K562 (cell line): Measurements from ENCODE around the gene PEX3. TPM values are rescaled to one million over a fixed set of nuclear protein-coding genes. Genes with fewer than 3 reads are reported as not detected.

Experiments
- ATAC-seq: fragments of 200-7000 bp; cut with Tn5 transposase; 3 replicates; pipeline ENCODE4 v1.9.1; 2020; ENCODE audit warnings: moderate library complexity
- BruUV-seq: library from RNA; stranded (reverse); fragments of 400-500 nt; replicated peaks from 2 replicates; lab custom pipeline; 2021; lab: Mats Ljungman, UMichigan
- CTCF ChIA-PET: fragments of 300-600 bp; formaldehyde crosslinking; extraction: SDS; loops from one replicate; lab custom pipeline; 2021; ENCODE audit warnings: low intra/inter-chr PET ratio; lab: Yijun Ruan, JAX
- POLR2A ChIA-PET: fragments of 300-600, 350-650 bp; sonication (Branson Sonifier 250); formaldehyde crosslinking; extraction: SDS; loops from one replicate; lab custom pipeline; 2021; ENCODE audit warnings: antibody characterized with exemption, inconsistent platforms; lab: Yijun Ruan, JAX
- DNase-seq, 4 experiments: peaks; one replicate each; pipeline versions ENCODE4 v3.0.0 to v3.0.0-alpha.2; 2011 to 2018; ENCODE audit warnings: low spot score in 3 of 4, mixed read lengths in 3 of 4; ENCODE audit errors: extremely low read depth in 1 of 4
- FAIRE-seq: peaks from 2 replicates; lab custom pipeline; 2011; peaks lifted over from hg19 to GRCh38; lab: Jason Lieb, UNC
- H2AFZ ChIP-seq: 2 replicates; pipeline ENCODE4 v1.6.0; 2011; ENCODE audit warnings: low read depth, low read length, control low read depth, inconsistent platforms
- H3K27ac ChIP-seq: fragments of 200-600 bp; 3 replicates; pipeline ENCODE4 v1.8.0; 2011; ENCODE audit warnings: low read depth, mild to moderate bottlenecking, control low read depth, inconsistent platforms, low read length, moderate library complexity, mixed read lengths; ENCODE audit errors: extremely low read depth
- H3K27me3 ChIP-seq, 2 experiments: fragments of 300-600 bp in 1 of 2; 2 replicates in 1 of 2; 3 replicates in 1 of 2; pipeline versions ENCODE4 v1.6.0 to v1.8.0; 2011; ENCODE audit warnings: inconsistent platforms in 2 of 2, low read length in 2 of 2, mild to moderate bottlenecking in 1 of 2, mixed read lengths in 1 of 2, moderate library complexity in 1 of 2; ENCODE audit not compliant: control insufficient read depth in 2 of 2, insufficient read depth in 2 of 2
- H3K36me3 ChIP-seq: fragments of 300-600 bp; 3 replicates; pipeline ENCODE4 v1.8.0; 2011; ENCODE audit warnings: mild to moderate bottlenecking, low read length, inconsistent platforms; ENCODE audit not compliant: control insufficient read depth, insufficient read depth
- H3K4me1 ChIP-seq, 2 experiments: fragments of 200-600 bp in 1 of 2; replicated peaks in 1 of 2; 2 replicates in 1 of 2; 3 replicates in 1 of 2; pipeline versions ENCODE4 v1.5.1 to v1.8.0; 2011; ENCODE audit warnings: inconsistent platforms in 2 of 2, low read length in 2 of 2, mild to moderate bottlenecking in 1 of 2, mixed read lengths in 1 of 2, moderate library complexity in 1 of 2; ENCODE audit not compliant: control insufficient read depth in 2 of 2, insufficient read depth in 2 of 2
- H3K4me2 ChIP-seq: 2 replicates; pipeline ENCODE4 v1.6.1; 2011; ENCODE audit warnings: low read length, control low read depth, inconsistent platforms, mixed read lengths; ENCODE audit not compliant: insufficient read depth
- H3K4me3 ChIP-seq: fragments of 200-600 bp; sonication (generic), shearing (Covaris generic); 2 replicates; pipeline ENCODE4 v1.5.1; 2016; ENCODE audit warnings: control low read depth, inconsistent platforms
- H3K79me2 ChIP-seq: fragments of 200-600 bp; 3 replicates; pipeline ENCODE4 v1.8.0; 2011; ENCODE audit warnings: low read length, inconsistent platforms; ENCODE audit not compliant: control insufficient read depth, insufficient read depth
- H3K9ac ChIP-seq, 2 experiments: 2 replicates each; pipeline versions ENCODE4 v1.6.0 to v1.6.1; 2011; ENCODE audit warnings: low read depth in 2 of 2, low read length in 2 of 2, control low read depth in 1 of 2, inconsistent platforms in 1 of 2, mild to moderate bottlenecking in 1 of 2, mixed read lengths in 1 of 2; ENCODE audit not compliant: insufficient read depth in 1 of 2
- H3K9me1 ChIP-seq: one replicate; pipeline ENCODE4 v1.6.0; 2011; ENCODE audit warnings: inconsistent platforms, mild to moderate bottlenecking, low read length, moderate library complexity; ENCODE audit not compliant: control insufficient read depth, insufficient read depth
- H3K9me3 ChIP-seq: replicated peaks from 2 replicates; pipeline ENCODE4 v1.5.1; 2011; ENCODE audit warnings: low read depth, low read length, inconsistent platforms; ENCODE audit not compliant: control insufficient read depth, insufficient read depth
- H4K20me1 ChIP-seq: replicated peaks from 2 replicates; pipeline ENCODE4 v1.6.1; 2011; ENCODE audit warnings: low read length, inconsistent platforms, mixed read lengths; ENCODE audit not compliant: control insufficient read depth, insufficient read depth
- HLTF ChIP-seq: fragments of 450-650 bp; IDR thresholded peaks from 2 replicates; pipeline ENCODE4 v1.6.1; 2016
- MEIS2 ChIP-seq: fragments of 450-650 bp; IDR thresholded peaks from 2 replicates; pipeline ENCODE4 v1.6.1; 2014; ENCODE audit warnings: mild to moderate bottlenecking; ENCODE audit not compliant: partially characterized antibody
- WGBS: fragments of 100-300 bp; shearing (Covaris generic); methylation state at CpG from one replicate; pipeline ENCODE4 v1.1.6; 2016; ENCODE audit warnings: low coverage, mixed read lengths; ENCODE audit not compliant: insufficient coverage; ENCODE audit errors: missing lambda C conversion rate; 5-methylcytosine and 5-hydroxymethylcytosine counted together
- in situ Hi-C: fragments of 300-500 bp; cut with MboI; formaldehyde crosslinking; loops from 4 replicates; pipeline ENCODE4 v1.15.0; 2018; ENCODE audit warnings: inconsistent platforms, mixed read lengths
- intact Hi-C: fragments of 100-400 bp; cut with micrococcal nuclease; formaldehyde crosslinking; loops from 2 replicates; pipeline ENCODE4 v1.14.2; 2022
- polyA plus RNA-seq, 8 experiments: library from polyadenylated mRNA; depleted of rRNA in 4 of 8; stranded (reverse) in 5 of 8; unstranded in 3 of 8; fragments of >200 nt; fragmentation: Nextera tagmentation in 2 of 8; fragmentation: Illumina TruSeq in 1 of 8; extraction: Ambion mirVana in 2 of 8; extraction: Trizol in 1 of 8; gene quantifications; 2 replicates each; pipeline versions ENCODE4 v1.2.1 to v1.2.3, GENCODE V29; 2011 to 2014; ENCODE audit warnings: inconsistent platforms in 1 of 8, missing spikeins in 1 of 8
- total RNA-seq, 7 experiments: library from RNA; depleted of rRNA in 6 of 7; stranded (reverse); fragments of >200 nt in 6 of 7; fragmentation: Illumina TruSeq in 2 of 7; extraction: Trizol in 2 of 7; gene quantifications; 2 replicates each; pipeline versions ENCODE4 v1.2.1 to v1.2.3, GENCODE V29; 2011 to 2021; ENCODE audit warnings: low replicate concordance in 1 of 7
- TF ChIP-seq, protein P1 (sequence below), 3 experiments: IDR thresholded peaks in 2 of 3; conservative IDR thresholded peaks in 1 of 3; 2 replicates each; pipeline ENCODE4 v1.5.1; 2011 to 2012; ENCODE audit warnings: low read length in 3 of 3, mild to moderate bottlenecking in 3 of 3, control low read depth in 2 of 3, improper control_type of control experiment in 1 of 3, inconsistent platforms in 1 of 3, low read depth in 1 of 3, mixed read lengths in 1 of 3, moderate library complexity in 1 of 3; ENCODE audit not compliant: insufficient read depth in 2 of 3
- TF ChIP-seq, protein P2 (sequence below): fragments of 450-650 bp; formaldehyde crosslinking; IDR thresholded peaks from 2 replicates; pipeline ENCODE4 v1.4.0; 2022; ENCODE audit warnings: missing genetic modification characterization

PEX3 gene
- total and polyA plus RNA-seq, 9 of the 15 experiments (the other 6 are each of a cell fraction or from before 2014, with no cell fraction given): 17.3 to 69.6 (median 32.7) TPM

DNA sequence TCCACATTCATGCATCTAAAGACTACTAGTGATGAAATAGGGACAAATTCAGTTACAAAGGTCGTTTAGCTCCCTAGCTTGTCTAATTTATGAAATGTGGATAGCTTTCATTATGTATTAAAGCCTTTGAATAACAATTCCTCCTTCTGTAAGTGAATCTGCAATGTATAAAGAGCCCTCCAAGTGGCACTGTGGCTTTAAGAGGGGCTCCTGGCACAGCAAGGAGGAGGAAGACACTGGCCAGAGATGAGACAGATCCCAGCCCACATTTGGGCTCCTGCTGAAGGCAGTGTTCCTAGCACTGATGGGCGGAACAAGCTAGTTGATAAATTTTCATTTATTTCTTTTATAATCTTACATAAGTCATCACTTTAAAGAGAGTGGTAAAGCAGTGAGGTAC, 78.5 kb downstream of the PEX3 start:
- Histone ChIP-seq H3K4me2 (no peak overlapping the region), H3K9me3 (no peaks in the 10 kb centered on the region), H3K27me3 (peaks cover 11 to 13% of the 10 kb centered on the region in 2 experiments; a peak in 4 of 5 replicates), H3K79me2 (no peaks in the 10 kb centered on the region), H3K4me3 (no peak overlapping the region), H4K20me1 (no peaks in the 10 kb centered on the region), H3K36me3 (no peaks in the 10 kb centered on the region), H3K9ac (no peak overlapping the region), H3K9me1 (no peaks in the 10 kb centered on the region), H3K4me1 (no peaks in the 10 kb centered on the region), H3K27ac (no peak overlapping the region), H2AFZ (no peak overlapping the region)
- ChIA-PET CTCF (interaction anchor here (1.1 kb wide), 1 partner anchor 16 kb away, joined by 3 read pairs; no protein-coding TSS in a partner anchor), POLR2A (interaction anchor here (1.0 kb wide), 1 partner anchor 17 kb away, joined by 3 read pairs; the partner anchor contains the start of gene FUCA2)
- no peak for TF ChIP-seq MEIS2
- TF ChIP-seq, protein P1, sequence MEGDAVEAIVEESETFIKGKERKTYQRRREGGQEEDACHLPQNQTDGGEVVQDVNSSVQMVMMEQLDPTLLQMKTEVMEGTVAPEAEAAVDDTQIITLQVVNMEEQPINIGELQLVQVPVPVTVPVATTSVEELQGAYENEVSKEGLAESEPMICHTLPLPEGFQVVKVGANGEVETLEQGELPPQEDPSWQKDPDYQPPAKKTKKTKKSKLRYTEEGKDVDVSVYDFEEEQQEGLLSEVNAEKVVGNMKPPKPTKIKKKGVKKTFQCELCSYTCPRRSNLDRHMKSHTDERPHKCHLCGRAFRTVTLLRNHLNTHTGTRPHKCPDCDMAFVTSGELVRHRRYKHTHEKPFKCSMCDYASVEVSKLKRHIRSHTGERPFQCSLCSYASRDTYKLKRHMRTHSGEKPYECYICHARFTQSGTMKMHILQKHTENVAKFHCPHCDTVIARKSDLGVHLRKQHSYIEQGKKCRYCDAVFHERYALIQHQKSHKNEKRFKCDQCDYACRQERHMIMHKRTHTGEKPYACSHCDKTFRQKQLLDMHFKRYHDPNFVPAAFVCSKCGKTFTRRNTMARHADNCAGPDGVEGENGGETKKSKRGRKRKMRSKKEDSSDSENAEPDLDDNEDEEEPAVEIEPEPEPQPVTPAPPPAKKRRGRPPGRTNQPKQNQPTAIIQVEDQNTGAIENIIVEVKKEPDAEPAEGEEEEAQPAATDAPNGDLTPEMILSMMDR (IDR thresholded peaks at IDR 0.05 in 2 of 3, conservative IDR thresholded peaks at IDR 0.05 in 1 of 3; ENCODE audit: insufficient read depth in 2 of 3, low read depth in 1 of 3, low read length in 3 of 3): 0 out of 6 replicates have a peak, but pooled peaks of 1 of the 3 experiments have one; percentile 20
- TF ChIP-seq, protein P2, sequence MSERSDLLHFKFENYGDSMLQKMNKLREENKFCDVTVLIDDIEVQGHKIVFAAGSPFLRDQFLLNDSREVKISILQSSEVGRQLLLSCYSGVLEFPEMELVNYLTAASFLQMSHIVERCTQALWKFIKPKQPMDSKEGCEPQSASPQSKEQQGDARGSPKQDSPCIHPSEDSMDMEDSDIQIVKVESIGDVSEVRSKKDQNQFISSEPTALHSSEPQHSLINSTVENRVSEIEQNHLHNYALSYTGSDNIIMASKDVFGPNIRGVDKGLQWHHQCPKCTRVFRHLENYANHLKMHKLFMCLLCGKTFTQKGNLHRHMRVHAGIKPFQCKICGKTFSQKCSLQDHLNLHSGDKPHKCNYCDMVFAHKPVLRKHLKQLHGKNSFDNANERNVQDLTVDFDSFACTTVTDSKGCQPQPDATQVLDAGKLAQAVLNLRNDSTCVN (CRISPR knock-in tag): no peak
- no peak for TF ChIP-seq HLTF
- 23% methylated on average over 2 of the region's 2 CpGs for WGBS
- no TSS peak for BruUV-seq
- ATAC-seq: peak; percentile 72
- DNase-seq: no peak
- peak; percentile 23 for FAIRE-seq
- intact Hi-C loops (no loop called here), in situ Hi-C loops (no loop called here)
